Tibial nerve (tissue), 4 donors: ENCODE results near the gene PPY.

Experiments
- CTCF ChIP-seq, 5 experiments: fragments of 200-600 bp in 3 of 5; fragments of 450-650 bp in 2 of 5; sonication (generic) in 3 of 5; IDR thresholded peaks; one replicate each; pipeline ENCODE4 v1.5.1; 2016 to 2019; ENCODE audit warnings: antibody characterized with exemption in 5 of 5, mild to moderate bottlenecking in 3 of 5, moderate library complexity in 2 of 5
- EP300 ChIP-seq, 2 donors: sonication (generic); formaldehyde crosslinking; IDR thresholded peaks; one replicate each; pipeline ENCODE4 v1.6.1; 2017; ENCODE audit warnings: antibody characterized with exemption in 2 of 2, mild to moderate bottlenecking in 1 of 2

GRCh38 chr17:43931062-43931571, 11.2 kb downstream of the PPY start:
- TF ChIP-seq CTCF (IDR thresholded peaks at IDR 0.05) (no peak), EP300 (IDR thresholded peaks at IDR 0.05) (no peak)
